Panc1 (cell line): ENCODE measurements around the gene TARBP1. TPM values are rescaled to one million over a fixed set of nuclear protein-coding genes. Genes with fewer than 3 reads are reported as not detected.
"Not testable (repeated sequence)": the region's sequence is repeated elsewhere in the genome, so short reads cannot be mapped to it uniquely, and the experiment has no call there.

Experiments
- ATAC-seq: fragments of 200-7000 bp; cut with Tn5 transposase; 2 replicates; pipeline ENCODE4 v1.9.1; 2020; ENCODE audit warnings: mild to moderate bottlenecking, moderate library complexity
- BruUV-seq: library from RNA; stranded (reverse); fragments of 400-500 nt; replicated peaks from 2 replicates; lab custom pipeline; 2021; lab: Mats Ljungman, UMichigan
- CTCF ChIA-PET: fragments of 300-600 bp; sonication (Branson Sonifier 250); formaldehyde crosslinking; loops from one replicate; lab custom pipeline; 2022; ENCODE audit warnings: antibody characterized with exemption; lab: Charles Lee
- POLR2A ChIA-PET: fragments of 300-600 bp; sonication (Branson Sonifier 250); formaldehyde crosslinking; loops from one replicate; lab custom pipeline; 2022; ENCODE audit warnings: antibody characterized with exemption; lab: Charles Lee
- DNase-seq: peaks from one replicate; pipeline ENCODE4 v3.0.0-alpha.2; 2010; ENCODE audit warnings: low read depth, low spot score
- H3K27ac ChIP-seq: 2 replicates; pipeline ENCODE4 v1.5.1; 2011; ENCODE audit warnings: mild to moderate bottlenecking, low read length, inconsistent platforms
- H3K27me3 ChIP-seq: fragments of 200-500 bp; sonication (Bioruptor generic); 2 replicates; pipeline ENCODE4 v1.6.0; 2014; ENCODE audit warnings: low read length, inconsistent platforms; ENCODE audit not compliant: control insufficient read depth, insufficient read depth
- H3K36me3 ChIP-seq: fragments of 200-500 bp; sonication (Bioruptor generic); 2 replicates; pipeline ENCODE4 v1.5.1; 2014; ENCODE audit warnings: inconsistent platforms, mild to moderate bottlenecking, low read length, moderate library complexity; ENCODE audit not compliant: control insufficient read depth, insufficient read depth
- H3K4me1 ChIP-seq: 2 replicates; pipeline ENCODE4 v1.5.1; 2011; ENCODE audit warnings: inconsistent platforms, mild to moderate bottlenecking, low read length, moderate library complexity; ENCODE audit not compliant: control insufficient read depth, insufficient read depth
- H3K4me3 ChIP-seq, 2 experiments: 2 replicates each; pipeline ENCODE4 v1.5.1; 2011 to 2012; ENCODE audit warnings: low read depth in 2 of 2, low read length in 2 of 2, mild to moderate bottlenecking in 2 of 2, inconsistent platforms in 1 of 2, moderate library complexity in 1 of 2
- H3K9me3 ChIP-seq: fragments of 200-500 bp; sonication (Bioruptor generic); 2 replicates; pipeline ENCODE4 v1.5.1; 2014; ENCODE audit warnings: low read depth, mild to moderate bottlenecking, inconsistent platforms, low read length, moderate library complexity; ENCODE audit not compliant: control insufficient read depth, insufficient read depth
- POLR2AphosphoS5 ChIP-seq: IDR thresholded peaks from 2 replicates; pipeline ENCODE4 v1.6.1; 2012; ENCODE audit warnings: mild to moderate bottlenecking, low read depth, low read length, moderate library complexity
- REST ChIP-seq, 2 experiments: IDR thresholded peaks; 2 replicates each; pipeline ENCODE4 v1.6.1; 2011 to 2012; ENCODE audit warnings: low read depth in 2 of 2, control low read depth in 1 of 2, low read length in 1 of 2, mild to moderate bottlenecking in 1 of 2, moderate library complexity in 1 of 2; ENCODE audit not compliant: insufficient read depth in 1 of 2
- TCF7L2 ChIP-seq: IDR thresholded peaks from 2 replicates; pipeline ENCODE4 v1.6.1; 2011; ENCODE audit warnings: mild to moderate bottlenecking, low read depth, low read length, inconsistent platforms
- in situ Hi-C: cut with HindIII; loops from 2 replicates; pipeline ENCODE4 v1.10.0; 2016; ENCODE audit warnings: low sequenced_read_pairs, low pct_unique_long_range_greater_than_20kb
- intact Hi-C: fragments of 100-400 bp; cut with micrococcal nuclease; formaldehyde crosslinking; loops from one replicate; pipeline ENCODE4 v1.10.0; 2022; ENCODE audit not compliant: unreplicated experiment
- total RNA-seq: library from RNA; stranded (reverse); gene quantifications from one replicate; pipeline ENCODE4 v1.2.1, GENCODE V29; 2021; ENCODE audit not compliant: unreplicated experiment

Gene TARBP1
- total RNA-seq, 1 experiment from 2014 or later, result 45.0 TPM

GRCh38 chr1:234361102-234361603, 117.8 kb downstream of the TARBP1 start:
- intact Hi-C loops, result no loop called here
- DNase-seq (no peak), ATAC-seq (no peak)
- POLR2A ChIA-PET, result no interaction called here
- CTCF ChIA-PET, result no interaction called here
- no peak overlapping the region for H3K27ac ChIP-seq
- H3K4me1 ChIP-seq, result peaks cover 6% of the 10 kb centered on the region; the same call in 1 of the 2 replicates
- no peak overlapping the region for H3K4me3 ChIP-seq
- no TSS peak for BruUV-seq
- H3K27me3 ChIP-seq, result no peaks in the 10 kb centered on the region
- H3K36me3 ChIP-seq, result no peaks in the 10 kb centered on the region
- in situ Hi-C loops, result no loop called here
- H3K9me3 ChIP-seq, result no peaks in the 10 kb centered on the region
- no peak for TF ChIP-seq TCF7L2

DNA sequence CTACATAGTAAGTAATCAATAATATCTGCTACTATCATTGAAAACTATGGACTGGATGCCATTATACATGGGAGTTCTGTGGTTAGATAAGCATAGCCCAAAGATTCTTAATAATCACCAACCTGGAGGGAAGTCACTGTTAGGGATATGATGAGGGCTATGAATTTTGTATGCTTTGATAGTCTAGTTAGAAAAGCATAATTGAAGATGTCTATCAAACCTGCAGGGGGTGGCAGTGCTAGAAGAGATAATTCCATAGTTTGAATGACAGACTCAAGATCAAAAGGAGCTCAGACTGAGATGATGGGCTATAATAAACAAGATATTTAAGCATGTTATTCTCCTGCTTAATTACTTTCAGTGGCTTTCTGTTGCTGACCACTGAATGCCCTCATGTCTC, 121.1 kb downstream of the TARBP1 start:
- in situ Hi-C loops, result no loop called here
- Histone ChIP-seq H3K36me3 (no peaks in the 10 kb centered on the region), H3K4me3 (peak overlapping the region in 1 of 2 experiments; percentile 53; a peak in 2 of 4 replicates), H3K9me3 (no peaks in the 10 kb centered on the region), H3K4me1 (peaks cover 6% of the 10 kb centered on the region; the same call in 1 of the 2 replicates), H3K27me3 (peaks cover 3% of the 10 kb centered on the region; the same call in 1 of the 2 replicates), H3K27ac (no peak overlapping the region)
- TF ChIP-seq POLR2AphosphoS5 (no peak), REST (IDR thresholded peaks at IDR 0.05; ENCODE audit: insufficient read depth in 1 of 2, low read depth in 2 of 2, low read length in 1 of 2) (no peak)
- DNase-seq, result no peak
- POLR2A ChIA-PET, result interaction anchor here (0.7 kb wide), 1 partner anchor 240 kb away, joined by 3 read pairs; no protein-coding TSS in a partner anchor
- CTCF ChIA-PET, result no interaction called here
- intact Hi-C loops, result no loop called here
- no peak for ATAC-seq
- no TSS peak for BruUV-seq

- POLR2A ChIA-PET, H3K9me3 ChIP-seq, H3K27me3 ChIP-seq, H3K4me1 ChIP-seq, H3K36me3 ChIP-seq, BruUV-seq, DNase-seq, in situ Hi-C loops, CTCF ChIA-PET, intact Hi-C loops: not testable (repeated sequence)
- peak; percentile 97 for ATAC-seq
- TF ChIP-seq POLR2AphosphoS5, result peak; percentile 51; the same call in 1 of the 2 replicates
- peak overlapping the region; percentile 78 for H3K27ac ChIP-seq
- peak overlapping the region; percentile 53 to 56 for H3K4me3 ChIP-seq
These were observed 122.2 kb downstream of the TARBP1 start for GRCh38 chr1:234356615-234357269.
